ENCODE measurements around the gene CMTR2. TPM values are rescaled to one million over a fixed set of nuclear protein-coding genes. Genes with fewer than 3 reads are reported as not detected.
"Not testable (repeated sequence)": the region's sequence is repeated elsewhere in the genome, so short reads cannot be mapped to it uniquely, and the experiment has no call there.

CMTR2 gene
- total RNA-seq, 1 donor from 2014 or later, result 18.2 TPM

- no peak overlapping the region for H3K27ac Mint-ChIP-seq
- peaks cover 20% of the 10 kb centered on the region for H3K27me3 Mint-ChIP-seq (ENCODE audit: insufficient read depth)
- H3K36me3 Mint-ChIP-seq (ENCODE audit: low read depth), result no peaks in the 10 kb centered on the region
- H3K9me3 Mint-ChIP-seq, result no peaks in the 10 kb centered on the region
- no peaks in the 10 kb centered on the region for H3K4me1 Mint-ChIP-seq (ENCODE audit: low read depth)
- intact Hi-C loops (cut with micrococcal nuclease), result no loop called here
- DNase-seq (ENCODE audit: low spot score), result no peak
- H3K4me3 Mint-ChIP-seq, result no peak overlapping the region
Observed at GRCh38 chr16:71295950-71296349, 6.7 kb upstream of the CMTR2 start.

DNA sequence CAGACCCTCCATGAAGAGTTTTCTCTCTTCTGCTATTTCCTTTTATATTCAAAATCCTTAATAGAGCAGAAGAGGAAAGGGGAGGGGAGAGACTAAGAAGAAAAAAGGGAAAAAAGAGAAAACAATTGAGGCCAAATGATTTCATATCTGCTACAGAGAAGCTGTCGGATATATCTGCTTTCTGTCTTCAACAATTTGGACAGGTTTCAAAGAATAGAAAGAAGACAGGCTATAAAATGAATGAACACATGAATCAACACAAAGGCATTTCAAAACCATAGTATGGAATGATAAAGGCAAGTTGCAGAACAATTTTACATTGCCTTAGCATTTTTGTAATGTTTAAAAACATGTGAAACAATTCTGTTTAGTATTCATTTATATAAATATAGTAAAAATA is 4.7 kb upstream of the CMTR2 start:
- intact Hi-C loops (cut with micrococcal nuclease), result no loop called here
- Mint-ChIP-seq H3K9me3 (no peaks in the 10 kb centered on the region), H3K27ac (no peak overlapping the region), H3K4me3 (no peak overlapping the region), H3K4me1 (ENCODE audit: low read depth) (peaks cover under 1% of the 10 kb centered on the region), H3K27me3 (ENCODE audit: insufficient read depth) (peaks cover 17% of the 10 kb centered on the region), H3K36me3 (ENCODE audit: low read depth) (no peaks in the 10 kb centered on the region)
- DNase-seq (ENCODE audit: low spot score), result no peak

DNA sequence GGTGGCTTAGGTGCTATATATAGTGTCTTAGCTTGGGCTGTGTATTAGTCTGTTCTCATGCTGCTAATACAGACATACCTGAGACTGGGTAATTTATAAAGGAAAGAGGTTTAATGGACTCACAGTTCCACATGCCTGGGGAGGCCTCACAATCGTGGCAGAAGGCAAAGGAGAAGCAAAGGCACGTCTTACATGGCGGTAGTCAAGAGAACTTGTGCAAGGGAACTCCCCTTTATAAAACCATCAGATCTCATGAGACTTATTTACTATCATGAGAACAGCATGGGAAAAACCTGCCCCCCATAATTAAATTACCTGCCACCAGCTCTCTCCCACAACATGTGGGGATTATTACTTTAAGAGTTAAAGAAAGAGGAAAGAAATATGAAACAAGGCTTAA is 2.9 kb upstream of the CMTR2 start:
- DNase-seq (ENCODE audit: low spot score); H3K36me3 Mint-ChIP-seq (ENCODE audit: low read depth); H3K4me3 Mint-ChIP-seq; H3K9me3 Mint-ChIP-seq; H3K27ac Mint-ChIP-seq; intact Hi-C loops (cut with micrococcal nuclease): not testable (repeated sequence)
- Mint-ChIP-seq H3K27me3 (ENCODE audit: insufficient read depth) (peaks cover 13% of the 10 kb centered on the region), H3K4me1 (ENCODE audit: low read depth) (peaks cover 16% of the 10 kb centered on the region)

DNA sequence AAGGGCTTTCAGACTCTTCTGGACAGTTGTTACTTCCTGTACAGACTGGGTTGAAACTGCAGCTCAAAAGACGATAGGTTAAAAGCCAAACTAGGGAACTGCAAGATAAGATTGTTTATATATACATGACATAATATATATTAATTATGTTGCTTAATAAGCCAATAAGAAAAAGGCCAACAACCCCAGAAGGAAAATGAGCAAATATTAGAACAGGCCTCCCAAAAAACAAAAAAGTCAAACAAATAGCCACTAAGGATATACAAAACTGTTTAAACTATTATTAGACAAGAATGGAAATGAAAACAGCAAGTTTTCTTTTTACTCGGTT is 495 bp upstream of the CMTR2 start:
- no peak for DNase-seq (ENCODE audit: low spot score)
- Mint-ChIP-seq H3K9me3 (peaks cover 3% of the 10 kb centered on the region), H3K27me3 (ENCODE audit: insufficient read depth) (peaks cover 13% of the 10 kb centered on the region), H3K27ac (peak overlapping the region; percentile 90), H3K36me3 (ENCODE audit: low read depth) (peaks cover 27% of the 10 kb centered on the region), H3K4me1 (ENCODE audit: low read depth) (peaks cover 26% of the 10 kb centered on the region), H3K4me3 (peak overlapping the region; percentile 93)
- intact Hi-C loops (cut with micrococcal nuclease), result loop anchor here (1.0 to 5.0 kb wide), 5 partner anchors 173 to 1378 kb away; partner anchors contain the start of genes PHLPP2 and ZNF23

DNA sequence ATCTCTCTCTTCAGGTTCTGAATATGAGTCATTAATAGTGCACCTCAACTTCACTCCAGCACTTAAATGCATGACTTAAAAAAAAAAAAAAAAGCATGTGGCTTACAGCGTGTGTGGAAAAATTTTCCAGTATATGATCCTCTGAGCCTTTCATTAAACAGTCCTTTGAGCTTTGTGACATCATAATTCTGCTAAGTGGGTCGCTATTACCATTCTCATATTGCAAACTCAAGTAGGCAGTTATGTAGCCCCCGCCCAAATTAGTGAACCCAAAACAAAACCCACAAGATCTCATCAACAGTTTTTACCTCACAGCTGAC is 672 bp downstream of the CMTR2 start:
- H3K9me3 Mint-ChIP-seq, result peaks cover 3% of the 10 kb centered on the region
- H3K4me1 Mint-ChIP-seq (ENCODE audit: low read depth), result peaks cover 26% of the 10 kb centered on the region
- H3K27ac Mint-ChIP-seq, result peak overlapping the region; percentile 90
- H3K27me3 Mint-ChIP-seq (ENCODE audit: insufficient read depth), result peaks cover 9% of the 10 kb centered on the region
- H3K4me3 Mint-ChIP-seq, result peak overlapping the region; percentile 93
- no peak for DNase-seq (ENCODE audit: low spot score)
- intact Hi-C loops (cut with micrococcal nuclease), result loop anchor here (2.0 to 5.0 kb wide), 4 partner anchors 174 to 1379 kb away; partner anchors contain the start of genes PHLPP2 and ZNF23
- H3K36me3 Mint-ChIP-seq (ENCODE audit: low read depth), result peaks cover 39% of the 10 kb centered on the region

DNA sequence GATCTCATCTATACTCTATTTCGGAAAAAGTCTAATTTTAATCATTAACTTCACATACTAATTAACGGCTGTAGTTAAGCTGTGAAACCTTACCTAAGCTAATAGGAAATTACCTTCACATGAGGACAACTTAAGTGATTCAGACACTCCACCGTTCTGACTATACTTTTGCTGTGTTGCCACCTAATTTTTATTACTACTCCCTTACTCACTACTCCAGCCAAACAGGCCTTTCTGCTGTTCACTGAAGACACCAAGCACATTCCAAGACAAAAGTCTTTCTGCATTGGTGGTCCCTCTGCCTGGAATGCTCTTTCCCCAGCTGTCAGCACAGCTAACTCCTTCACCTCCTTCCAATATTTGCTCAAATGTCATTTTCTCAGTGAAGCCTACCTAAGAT is 1.3 kb downstream of the CMTR2 start:
- peaks cover 29% of the 10 kb centered on the region for H3K4me1 Mint-ChIP-seq (ENCODE audit: low read depth)
- peaks cover 3% of the 10 kb centered on the region for H3K9me3 Mint-ChIP-seq
- intact Hi-C loops (cut with micrococcal nuclease), result loop anchor here (2.0 to 5.0 kb wide), 4 partner anchors 175 to 1379 kb away; partner anchors contain the start of genes PHLPP2 and ZNF23
- H3K27me3 Mint-ChIP-seq (ENCODE audit: insufficient read depth), result peaks cover 9% of the 10 kb centered on the region
- peak overlapping the region; percentile 93 for H3K4me3 Mint-ChIP-seq
- H3K36me3 Mint-ChIP-seq (ENCODE audit: low read depth), result peaks cover 43% of the 10 kb centered on the region
- DNase-seq (ENCODE audit: low spot score), result no peak
- no peak overlapping the region for H3K27ac Mint-ChIP-seq

GRCh38 chr16:71287454-71287853 is 1.7 kb downstream of the CMTR2 start:
- Mint-ChIP-seq H3K4me3 (peak overlapping the region; percentile 22), H3K9me3 (peaks cover 3% of the 10 kb centered on the region), H3K36me3 (ENCODE audit: low read depth) (peaks cover 47% of the 10 kb centered on the region), H3K4me1 (ENCODE audit: low read depth) (peaks cover 32% of the 10 kb centered on the region), H3K27me3 (ENCODE audit: insufficient read depth) (peaks cover 7% of the 10 kb centered on the region), H3K27ac (no peak overlapping the region)
- intact Hi-C loops (cut with micrococcal nuclease), result loop anchor here (5.0 kb wide), 3 partner anchors 435 to 1380 kb away; partner anchors contain the start of gene PHLPP2
- DNase-seq (ENCODE audit: low spot score), result no peak

- Mint-ChIP-seq H3K27me3 (ENCODE audit: insufficient read depth) (no peaks in the 10 kb centered on the region), H3K4me1 (ENCODE audit: low read depth) (peaks cover 28% of the 10 kb centered on the region), H3K9me3 (peaks cover 3% of the 10 kb centered on the region), H3K27ac (no peak overlapping the region), H3K4me3 (no peak overlapping the region), H3K36me3 (ENCODE audit: low read depth) (peaks cover 49% of the 10 kb centered on the region)
- intact Hi-C loops (cut with micrococcal nuclease), result no loop called here
- DNase-seq (ENCODE audit: low spot score), result no peak
Observed at GRCh38 chr16:71283612-71284011, 5.6 kb downstream of the CMTR2 start.

- H3K36me3 Mint-ChIP-seq (ENCODE audit: low read depth), result peaks cover 43% of the 10 kb centered on the region
- intact Hi-C loops (cut with micrococcal nuclease), result no loop called here
Observed at GRCh38 chr16:71282943-71283342, 6.3 kb downstream of the CMTR2 start.

DNA sequence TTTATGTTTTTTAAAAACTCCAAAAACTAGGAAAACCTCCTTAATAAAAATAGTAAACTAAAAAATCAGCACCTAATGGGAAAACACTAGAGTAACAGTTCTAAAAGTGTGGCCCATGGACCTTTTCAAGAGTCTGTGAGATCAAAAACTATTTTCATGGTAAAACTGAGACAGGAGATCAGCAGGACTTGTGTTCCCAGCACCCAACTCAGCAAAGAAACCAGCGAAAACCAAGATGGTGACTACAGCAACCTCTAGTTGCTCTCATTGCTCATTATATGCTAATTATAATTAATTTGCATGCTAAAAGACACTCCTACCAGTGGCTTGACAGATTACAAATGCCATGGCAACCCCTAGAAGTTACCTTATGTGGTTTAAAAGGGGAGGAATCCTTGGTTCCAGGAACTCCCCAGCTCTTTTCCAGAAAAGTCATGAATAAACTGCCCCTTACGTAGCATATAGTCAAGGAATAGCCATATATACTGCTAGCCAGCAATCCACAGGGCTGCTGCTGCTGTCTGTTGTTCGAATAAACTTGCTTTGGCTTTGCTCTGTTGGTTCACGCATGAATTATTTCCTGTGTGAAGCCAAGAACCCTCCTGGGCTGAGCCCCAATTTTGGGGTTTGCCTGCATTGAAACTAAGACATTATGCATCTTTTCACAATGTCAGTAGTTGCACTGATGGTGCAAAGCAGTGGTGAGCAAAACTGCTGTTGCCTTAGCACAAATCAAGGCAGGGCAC is 12.4 kb downstream of the CMTR2 start:
- no peak for DNase-seq (ENCODE audit: low spot score)
- peaks cover 2% of the 10 kb centered on the region for H3K27me3 Mint-ChIP-seq (ENCODE audit: insufficient read depth)
- H3K36me3 Mint-ChIP-seq (ENCODE audit: low read depth), result no peaks in the 10 kb centered on the region
- H3K4me3 Mint-ChIP-seq, result no peak overlapping the region
- no peaks in the 10 kb centered on the region for H3K4me1 Mint-ChIP-seq (ENCODE audit: low read depth)
- H3K9me3 Mint-ChIP-seq, result peaks cover 10% of the 10 kb centered on the region
- intact Hi-C loops (cut with micrococcal nuclease), result no loop called here
- no peak overlapping the region for H3K27ac Mint-ChIP-seq

More at GRCh38 chr16:71282943-71283342, 6.3 kb downstream of the CMTR2 start:
- H3K27ac Mint-ChIP-seq, result no peak overlapping the region
- DNase-seq (ENCODE audit: low spot score), result no peak
- peaks cover 22% of the 10 kb centered on the region for H3K4me1 Mint-ChIP-seq (ENCODE audit: low read depth)
- no peaks in the 10 kb centered on the region for H3K27me3 Mint-ChIP-seq (ENCODE audit: insufficient read depth)
- H3K4me3 Mint-ChIP-seq, result no peak overlapping the region
- H3K9me3 Mint-ChIP-seq, result peaks cover 3% of the 10 kb centered on the region

DNA sequence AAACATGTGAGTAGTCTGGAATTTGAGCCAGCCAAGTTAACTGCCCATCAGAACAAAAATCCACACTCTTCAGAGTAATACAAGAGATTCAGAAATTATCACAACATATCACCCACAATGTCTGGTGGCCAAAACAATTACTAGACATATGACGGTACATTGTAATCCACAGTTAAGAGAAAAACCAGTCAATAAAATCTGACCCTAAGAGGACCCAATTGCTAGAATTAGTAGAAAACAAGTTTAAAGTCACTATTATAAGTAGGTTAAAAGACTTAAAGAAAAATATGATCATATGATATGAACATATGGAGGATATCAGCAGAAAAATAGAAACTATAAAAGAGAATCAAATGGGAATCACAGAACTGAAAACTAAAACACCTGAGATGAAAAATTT is 15.8 kb downstream of the CMTR2 start:
- H3K4me3 Mint-ChIP-seq, result no peak overlapping the region
- intact Hi-C loops (cut with micrococcal nuclease), result no loop called here
- no peak overlapping the region for H3K27ac Mint-ChIP-seq
- H3K27me3 Mint-ChIP-seq (ENCODE audit: insufficient read depth), result peaks cover 12% of the 10 kb centered on the region
- H3K9me3 Mint-ChIP-seq, result peaks cover 10% of the 10 kb centered on the region
- H3K4me1 Mint-ChIP-seq (ENCODE audit: low read depth), result no peaks in the 10 kb centered on the region
- no peak for DNase-seq (ENCODE audit: low spot score)
- H3K36me3 Mint-ChIP-seq (ENCODE audit: low read depth), result no peaks in the 10 kb centered on the region

GRCh38 chr16:71264299-71264698 is 24.9 kb downstream of the CMTR2 start:
- no peak overlapping the region for H3K27ac Mint-ChIP-seq
- H3K36me3 Mint-ChIP-seq (ENCODE audit: low read depth), result no peaks in the 10 kb centered on the region
- no peak for DNase-seq (ENCODE audit: low spot score)
- H3K27me3 Mint-ChIP-seq (ENCODE audit: insufficient read depth), result peaks cover 15% of the 10 kb centered on the region
- H3K9me3 Mint-ChIP-seq, result no peaks in the 10 kb centered on the region
- no peaks in the 10 kb centered on the region for H3K4me1 Mint-ChIP-seq (ENCODE audit: low read depth)
- intact Hi-C loops (cut with micrococcal nuclease), result no loop called here
- no peak overlapping the region for H3K4me3 Mint-ChIP-seq

- Mint-ChIP-seq H3K9me3 (no peaks in the 10 kb centered on the region), H3K4me1 (ENCODE audit: low read depth) (no peaks in the 10 kb centered on the region)
Observed at GRCh38 chr16:71263582-71263981, 25.6 kb downstream of the CMTR2 start.

More at GRCh38 chr16:71263582-71263981, 25.6 kb downstream of the CMTR2 start:
- peaks cover 12% of the 10 kb centered on the region for H3K27me3 Mint-ChIP-seq (ENCODE audit: insufficient read depth)
- intact Hi-C loops (cut with micrococcal nuclease), result no loop called here
- H3K36me3 Mint-ChIP-seq (ENCODE audit: low read depth), result no peaks in the 10 kb centered on the region
- DNase-seq (ENCODE audit: low spot score), result no peak
- no peak overlapping the region for H3K27ac Mint-ChIP-seq
- no peak overlapping the region for H3K4me3 Mint-ChIP-seq

All from activated T-helper 1 cell treated with anti-CD3 and anti-CD28 coated beads, Interleukin-12 subunit alpha, Interleukin-12 subunit beta, Interleukin-2, Interleukin-4 antibody, amounts not matched to agents 30 ng/mL and 10 ng/mL and 1 ng/mL, durations not matched to agents 14 hours and 24 hours and 36 hours (primary cell).